Transverse colon (tissue), 4 donors: ENCODE measurements around the gene ZXDC. TPM values are rescaled to one million over a fixed set of nuclear protein-coding genes. Genes with fewer than 3 reads are reported as not detected.

Experiments
- DNase-seq: peaks from one replicate; pipeline ENCODE4 v3.0.0-alpha.2; 2019
- H3K27ac ChIP-seq, 4 donors: fragments of 200-600 bp; sonication (generic); 2 replicates each; pipeline ENCODE4 v1.5.1; 2016 to 2018; ENCODE audit warnings: inconsistent platforms in 4 of 4
- H3K27me3 ChIP-seq: fragments of 200-600 bp; sonication (generic); 2 replicates; pipeline ENCODE4 v1.5.1; 2017; ENCODE audit warnings: inconsistent platforms
- H3K36me3 ChIP-seq, 4 donors: fragments of 200-600 bp; sonication (generic); 2 replicates each; pipeline ENCODE4 v1.5.1; 2017 to 2019; ENCODE audit warnings: inconsistent platforms in 4 of 4
- H3K4me1 ChIP-seq, 4 donors: fragments of 200-600 bp; sonication (generic); 2 replicates each; pipeline ENCODE4 v1.5.1; 2017 to 2020; ENCODE audit warnings: inconsistent platforms in 4 of 4
- H3K4me3 ChIP-seq, 4 donors: fragments of 200-600 bp; sonication (generic); 1 replicate in 1 of 4; 2 replicates in 3 of 4; pipeline versions ENCODE4 v1.5.1 to v1.6.1; 2017 to 2019; ENCODE audit warnings: inconsistent platforms in 4 of 4
- H3K9me3 ChIP-seq, 2 donors: fragments of 200-600 bp; sonication (generic); 2 replicates each; pipeline ENCODE4 v1.5.1; 2017 to 2019; ENCODE audit warnings: inconsistent platforms in 2 of 2
- EP300 ChIP-seq: sonication (generic); formaldehyde crosslinking; IDR thresholded peaks from one replicate; pipeline ENCODE4 v1.6.1; 2017; ENCODE audit warnings: antibody characterized with exemption, low read depth
- POLR2A ChIP-seq: fragments of 450-650 bp; IDR thresholded peaks from one replicate; pipeline ENCODE4 v1.6.1; 2016; ENCODE audit warnings: antibody characterized with exemption, mild to moderate bottlenecking, moderate library complexity
- POLR2AphosphoS5 ChIP-seq, 3 donors: sonication (generic); formaldehyde crosslinking; IDR thresholded peaks; one replicate each; pipeline ENCODE4 v1.6.1; 2016; ENCODE audit warnings: antibody characterized with exemption in 3 of 3
- WGBS, 2 donors: methylation state at CpG; one replicate each; pipeline ENCODE4 v1.1.5; 2018; ENCODE audit warnings: low coverage in 1 of 2; 5-methylcytosine and 5-hydroxymethylcytosine counted together
- in situ Hi-C, 4 donors: fragments of 200-750 bp; cut with MboI; loops; one replicate each; pipeline versions ENCODE4 v1.15.0 to v1.15.1; 2017; ENCODE audit warnings: low sequenced_read_pairs in 3 of 4, low pct_ligation_motif_present in 1 of 4, low pct_unique_long_range_greater_than_20kb in 1 of 4
- intact Hi-C: fragments of 100-400 bp; cut with DNase I; formaldehyde crosslinking; loops from one replicate; pipeline ENCODE4 v1.15.1; 2023; ENCODE audit warnings: low total_unique reads
- total RNA-seq, 4 donors: library from RNA; depleted of rRNA; stranded (reverse); fragments of >200 nt; gene quantifications; one replicate each; pipeline ENCODE4 v1.1.0, GENCODE V29; 2016
- TF ChIP-seq, protein P1 (sequence below), 5 experiments: fragments of 200-600 bp in 3 of 5; fragments of 450-650 bp in 2 of 5; sonication (generic) in 3 of 5; IDR thresholded peaks; 1 replicate in 2 of 5; 2 replicates in 3 of 5; pipeline ENCODE4 v1.5.1; 2016 to 2017; ENCODE audit warnings: antibody characterized with exemption in 5 of 5, inconsistent platforms in 3 of 5, mild to moderate bottlenecking in 2 of 5, moderate library complexity in 1 of 5

Gene ZXDC
- total RNA-seq, 4 donors from 2014 or later = 44.6 to 81.2 (median 46.4) TPM

DNA sequence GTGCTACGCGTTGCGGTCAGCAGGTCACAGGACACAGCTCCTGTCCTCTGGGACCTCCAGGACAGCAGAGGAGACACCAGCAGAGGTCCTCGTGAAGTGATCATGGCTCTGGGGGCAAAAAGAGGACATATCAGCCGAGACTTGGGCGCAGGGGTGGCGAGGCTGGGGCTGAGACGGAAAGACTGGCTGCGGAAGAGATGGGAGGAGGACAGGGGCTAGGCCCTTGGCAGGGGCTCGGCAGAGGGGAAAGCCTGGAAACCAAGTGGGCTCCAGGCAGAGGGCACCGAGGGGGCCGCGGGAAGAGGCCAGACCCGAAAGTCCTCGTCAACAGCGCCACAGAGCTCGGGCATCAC is 85.9 kb downstream of the ZXDC start:
- DNase-seq = no peak
- Histone ChIP-seq H3K36me3 (no peaks in the 10 kb centered on the region), H3K4me3 (no peak overlapping the region), H3K9me3 (no peaks in the 10 kb centered on the region), H3K27me3 (peaks cover 12% of the 10 kb centered on the region), H3K4me1 (peaks cover 5 to 14% (median 7%) of the 10 kb centered on the region in 4 donors), H3K27ac (peak overlapping the region in 1 of 4 donors; percentile 20)
- 60% methylated on average over 17 of the region's 17 CpGs; no CpG with 5 or more reads in 1 of the 2 donors for WGBS, 2 donors
- TF ChIP-seq EP300 = no peak
- TF ChIP-seq, protein P1, sequence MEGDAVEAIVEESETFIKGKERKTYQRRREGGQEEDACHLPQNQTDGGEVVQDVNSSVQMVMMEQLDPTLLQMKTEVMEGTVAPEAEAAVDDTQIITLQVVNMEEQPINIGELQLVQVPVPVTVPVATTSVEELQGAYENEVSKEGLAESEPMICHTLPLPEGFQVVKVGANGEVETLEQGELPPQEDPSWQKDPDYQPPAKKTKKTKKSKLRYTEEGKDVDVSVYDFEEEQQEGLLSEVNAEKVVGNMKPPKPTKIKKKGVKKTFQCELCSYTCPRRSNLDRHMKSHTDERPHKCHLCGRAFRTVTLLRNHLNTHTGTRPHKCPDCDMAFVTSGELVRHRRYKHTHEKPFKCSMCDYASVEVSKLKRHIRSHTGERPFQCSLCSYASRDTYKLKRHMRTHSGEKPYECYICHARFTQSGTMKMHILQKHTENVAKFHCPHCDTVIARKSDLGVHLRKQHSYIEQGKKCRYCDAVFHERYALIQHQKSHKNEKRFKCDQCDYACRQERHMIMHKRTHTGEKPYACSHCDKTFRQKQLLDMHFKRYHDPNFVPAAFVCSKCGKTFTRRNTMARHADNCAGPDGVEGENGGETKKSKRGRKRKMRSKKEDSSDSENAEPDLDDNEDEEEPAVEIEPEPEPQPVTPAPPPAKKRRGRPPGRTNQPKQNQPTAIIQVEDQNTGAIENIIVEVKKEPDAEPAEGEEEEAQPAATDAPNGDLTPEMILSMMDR (IDR thresholded peaks at IDR 0.05) = no peak
- no peak for TF ChIP-seq POLR2A
- no peak for TF ChIP-seq POLR2AphosphoS5 (IDR thresholded peaks at IDR 0.05)
- intact Hi-C loops = loop anchor here (1.0 to 2.0 kb wide), 2 partner anchors 35 to 130 kb away; no protein-coding TSS in a partner anchor
- in situ Hi-C loops = loop anchor here (5.0 to 25.0 kb wide), 6 partner anchors 135 to 257 kb away; no protein-coding TSS in a partner anchor

DNA sequence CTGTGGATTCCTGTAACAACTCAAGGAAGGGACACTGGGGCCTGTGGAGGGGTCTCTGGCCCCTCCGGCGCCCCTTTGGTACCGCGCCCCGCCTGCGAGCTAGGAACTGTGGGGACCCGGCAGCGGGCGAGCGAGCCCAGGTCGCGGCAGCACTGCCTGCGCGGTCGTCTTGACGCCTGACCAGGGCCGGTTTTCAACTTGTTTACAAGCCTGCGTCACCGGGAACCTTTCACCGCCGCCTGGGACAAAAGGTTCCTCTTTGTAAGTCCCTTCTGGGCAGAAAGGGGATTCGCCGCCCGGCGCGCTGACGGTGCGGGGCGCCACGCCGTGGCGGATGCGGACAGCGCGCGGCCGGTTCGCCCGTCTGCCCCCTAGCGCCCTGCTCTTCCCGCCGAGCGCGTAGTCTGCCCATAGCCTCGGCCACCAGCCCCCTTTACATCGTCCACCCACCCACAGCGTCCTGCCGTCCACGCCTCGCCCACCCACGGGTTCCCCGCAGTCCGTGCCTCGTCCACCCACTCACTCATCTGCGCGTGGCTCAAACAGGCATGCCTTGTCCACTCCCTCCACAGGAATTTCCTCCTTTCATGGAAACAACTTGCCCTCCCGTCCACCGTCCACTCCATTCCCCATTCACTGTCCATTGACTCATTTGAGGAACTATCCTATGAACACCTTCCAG is 86.4 kb downstream of the ZXDC start:
- 2% methylated on average over 57 of the region's 58 CpGs; no CpG with 5 or more reads in 1 of the 2 donors for WGBS, 2 donors
- H3K4me3 ChIP-seq = peak overlapping the region; percentile 21 to 49 (median 28)
- peak; percentile 92 for DNase-seq
- in situ Hi-C loops = loop anchor here in 1 of 4 donors (25.0 kb wide), 1 partner anchor 252 kb away; no protein-coding TSS in a partner anchor
- intact Hi-C loops = loop anchor here (1.0 to 2.0 kb wide), 2 partner anchors 34 to 130 kb away; no protein-coding TSS in a partner anchor
- peaks cover 5 to 10% (median 5%) of the 10 kb centered on the region in 4 donors for H3K4me1 ChIP-seq
- peaks cover 7% of the 10 kb centered on the region for H3K27me3 ChIP-seq
- peak; percentile 25 to 74 (median 61) for TF ChIP-seq POLR2AphosphoS5 (IDR thresholded peaks at IDR 0.05)
- peak; percentile 60 for TF ChIP-seq POLR2A
- peak; percentile 86 for TF ChIP-seq EP300
- TF ChIP-seq, protein P1 (IDR thresholded peaks at IDR 0.05) = peak; percentile 88 to 99 (median 93)
- H3K36me3 ChIP-seq = no peaks in the 10 kb centered on the region
- peak overlapping the region; percentile 20 to 80 (median 78) for H3K27ac ChIP-seq
- no peaks in the 10 kb centered on the region for H3K9me3 ChIP-seq

Other genes starting within 250 kb of the ZXDC start
- 10 to 100 TPM in 2 of 4 donors, 1 to 10 TPM in 2; 4.0 to 19.5 (median 8.4) TPM for gene KLF15, start 118.5 kb downstream of the ZXDC start, total RNA-seq
- gene CFAP100, start 81.0 kb downstream of the ZXDC start, total RNA-seq = not detected
- gene UROC1, start 41.9 kb upstream of the ZXDC start, total RNA-seq = not detected
- 1 to 10 TPM in 3 of 4 donors, not detected in 1; 2.0 to 6.4 (median 4.9) TPM for gene CHST13, start 48.3 kb upstream of the ZXDC start, total RNA-seq
- gene C3orf22, start 83.0 kb upstream of the ZXDC start, total RNA-seq = not detected
- gene TXNRD3, start 179.2 kb upstream of the ZXDC start, total RNA-seq = 1 to 10 TPM; 2.0 to 6.4 (median 3.5) TPM
- 10 to 100 TPM in 1 of 4 donors, 1 to 10 TPM in 3; 4.6 to 12.1 (median 5.3) TPM for gene CHCHD6, start 228.3 kb upstream of the ZXDC start, total RNA-seq